Uterus (tissue), 4 donors: ENCODE measurements around the gene FAR2. TPM values are rescaled to one million over a fixed set of nuclear protein-coding genes. Genes with fewer than 3 reads are reported as not detected.

Experiments used
- DNase-seq, 2 donors: peaks; one replicate each; pipeline ENCODE4 v3.0.0-alpha.2; 2019 to 2020
- H3K27ac ChIP-seq, 2 donors: fragments of 200-600 bp; sonication (generic); 1 replicate in 1 of 2; 2 replicates in 1 of 2; pipeline ENCODE4 v1.5.1; 2016 to 2018
- H3K27me3 ChIP-seq, 2 donors: fragments of 200-600 bp; sonication (generic); one replicate each; pipeline ENCODE4 v1.5.1; 2018 to 2019; ENCODE audit warnings: control low read depth in 1 of 2
- H3K36me3 ChIP-seq, 2 donors: fragments of 200-600 bp; sonication (generic); one replicate each; pipeline ENCODE4 v1.5.1; 2019; ENCODE audit warnings: control low read depth in 1 of 2
- H3K4me1 ChIP-seq, 2 donors: fragments of 200-600 bp; sonication (generic); one replicate each; pipeline ENCODE4 v1.5.1; 2018 to 2019; ENCODE audit warnings: control low read depth in 1 of 2
- H3K4me3 ChIP-seq, 2 donors: fragments of 200-600 bp; sonication (generic); 1 replicate in 1 of 2; 2 replicates in 1 of 2; pipeline ENCODE4 v1.5.1; 2018 to 2019; ENCODE audit warnings: mild to moderate bottlenecking in 1 of 2
- H3K9me3 ChIP-seq, 2 donors: fragments of 200-600 bp; sonication (generic); one replicate each; pipeline ENCODE4 v1.5.1; 2019; ENCODE audit warnings: control low read depth in 1 of 2
- POLR2A ChIP-seq, 2 donors: fragments of 450-650 bp; IDR thresholded peaks; one replicate each; pipeline ENCODE4 v1.6.1; 2016; ENCODE audit warnings: antibody characterized with exemption in 2 of 2, mild to moderate bottlenecking in 1 of 2, moderate library complexity in 1 of 2
- intact Hi-C: fragments of 100-400 bp; cut with DNase I; formaldehyde crosslinking; loops from one replicate; pipeline ENCODE4 v1.15.1; 2023; ENCODE audit warnings: low total_unique reads
- total RNA-seq, 4 donors: library from RNA; depleted of rRNA in 3 of 4; stranded (reverse); fragments of >200 nt in 3 of 4; gene quantifications; one replicate each; pipeline versions ENCODE4 v1.1.0 to v1.2.4, GENCODE V29; 2014 to 2023
- TF ChIP-seq, protein P1 (sequence below), 4 experiments: fragments of 200-600 bp in 2 of 4; fragments of 450-650 bp in 2 of 4; sonication (generic) in 2 of 4; IDR thresholded peaks; one replicate each; pipeline ENCODE4 v1.5.1; 2016 to 2019; ENCODE audit warnings: antibody characterized with exemption in 4 of 4, mild to moderate bottlenecking in 2 of 4, moderate library complexity in 1 of 4
- donor health status: DM: yes; HTN: yes; CAD: no.

FAR2 gene
- total RNA-seq, 4 donors from 2014 or later, result 4.7 to 14.4 (median 9.5) TPM

DNA sequence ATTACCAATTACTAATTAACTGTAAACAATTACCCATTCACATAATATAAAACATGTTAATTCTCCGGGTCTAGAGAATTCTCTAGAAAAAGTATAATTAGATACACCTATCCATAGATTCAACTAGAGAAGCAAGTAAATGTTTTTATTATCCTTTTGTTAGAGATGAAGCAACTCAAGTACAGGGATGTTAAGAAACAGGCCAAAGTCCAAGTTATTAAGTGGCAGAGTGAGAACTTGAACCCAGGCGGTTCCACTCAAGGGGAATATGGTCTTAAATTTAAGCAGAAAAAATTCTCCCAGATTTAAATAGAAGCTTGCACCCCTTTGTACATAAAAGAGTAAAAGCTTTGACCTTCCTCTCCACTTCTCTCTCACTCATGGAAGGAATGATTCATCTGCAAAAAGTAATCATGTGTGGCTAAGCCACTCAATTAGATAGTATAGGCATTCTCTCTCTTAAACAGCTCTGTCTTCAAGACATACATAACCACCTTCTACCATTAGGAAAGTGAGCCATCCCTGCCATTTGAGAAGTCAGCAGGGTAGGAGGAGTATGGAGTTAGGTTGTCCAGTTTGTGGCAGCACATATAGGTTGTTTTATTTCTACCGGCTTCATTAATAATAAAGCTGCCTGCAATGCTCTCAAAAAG is 197.8 kb downstream of the FAR2 start:
- Histone ChIP-seq H3K4me3 (no peak overlapping the region), H3K4me1 (no peaks in the 10 kb centered on the region), H3K27me3 (no peaks in the 10 kb centered on the region), H3K9me3 (no peaks in the 10 kb centered on the region), H3K36me3 (no peaks in the 10 kb centered on the region), H3K27ac (no peak overlapping the region)
- intact Hi-C loops, result no loop called here
- DNase-seq, result no peak
- no peak for TF ChIP-seq POLR2A (IDR thresholded peaks at IDR 0.05)
- TF ChIP-seq, protein P1, sequence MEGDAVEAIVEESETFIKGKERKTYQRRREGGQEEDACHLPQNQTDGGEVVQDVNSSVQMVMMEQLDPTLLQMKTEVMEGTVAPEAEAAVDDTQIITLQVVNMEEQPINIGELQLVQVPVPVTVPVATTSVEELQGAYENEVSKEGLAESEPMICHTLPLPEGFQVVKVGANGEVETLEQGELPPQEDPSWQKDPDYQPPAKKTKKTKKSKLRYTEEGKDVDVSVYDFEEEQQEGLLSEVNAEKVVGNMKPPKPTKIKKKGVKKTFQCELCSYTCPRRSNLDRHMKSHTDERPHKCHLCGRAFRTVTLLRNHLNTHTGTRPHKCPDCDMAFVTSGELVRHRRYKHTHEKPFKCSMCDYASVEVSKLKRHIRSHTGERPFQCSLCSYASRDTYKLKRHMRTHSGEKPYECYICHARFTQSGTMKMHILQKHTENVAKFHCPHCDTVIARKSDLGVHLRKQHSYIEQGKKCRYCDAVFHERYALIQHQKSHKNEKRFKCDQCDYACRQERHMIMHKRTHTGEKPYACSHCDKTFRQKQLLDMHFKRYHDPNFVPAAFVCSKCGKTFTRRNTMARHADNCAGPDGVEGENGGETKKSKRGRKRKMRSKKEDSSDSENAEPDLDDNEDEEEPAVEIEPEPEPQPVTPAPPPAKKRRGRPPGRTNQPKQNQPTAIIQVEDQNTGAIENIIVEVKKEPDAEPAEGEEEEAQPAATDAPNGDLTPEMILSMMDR (IDR thresholded peaks at IDR 0.05), result no peak

DNA sequence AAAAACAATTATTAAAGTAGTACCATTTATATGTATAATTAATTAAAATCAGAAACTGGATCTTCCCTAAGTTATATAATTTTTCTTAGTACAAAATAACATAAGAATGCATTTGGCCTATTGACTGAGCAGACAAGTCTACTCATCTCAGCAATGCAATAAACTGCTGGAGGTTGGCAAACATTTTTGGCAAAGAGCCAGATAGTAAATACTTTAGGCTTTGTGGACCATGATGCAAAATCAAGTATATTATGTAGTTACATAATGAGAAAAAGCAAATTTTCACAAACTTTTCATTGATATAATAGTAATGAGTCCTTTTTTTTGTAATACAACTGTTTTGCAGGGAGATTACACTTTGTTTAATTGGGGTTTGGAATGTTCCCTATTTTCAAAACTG is 201.0 kb downstream of the FAR2 start:
- Histone ChIP-seq H3K36me3 (no peaks in the 10 kb centered on the region), H3K27me3 (no peaks in the 10 kb centered on the region), H3K27ac (no peak overlapping the region), H3K4me3 (no peak overlapping the region), H3K9me3 (no peaks in the 10 kb centered on the region), H3K4me1 (no peaks in the 10 kb centered on the region)
- TF ChIP-seq, protein P1 (IDR thresholded peaks at IDR 0.05), result no peak
- no peak for TF ChIP-seq POLR2A (IDR thresholded peaks at IDR 0.05)
- intact Hi-C loops, result no loop called here
- DNase-seq, result no peak

DNA sequence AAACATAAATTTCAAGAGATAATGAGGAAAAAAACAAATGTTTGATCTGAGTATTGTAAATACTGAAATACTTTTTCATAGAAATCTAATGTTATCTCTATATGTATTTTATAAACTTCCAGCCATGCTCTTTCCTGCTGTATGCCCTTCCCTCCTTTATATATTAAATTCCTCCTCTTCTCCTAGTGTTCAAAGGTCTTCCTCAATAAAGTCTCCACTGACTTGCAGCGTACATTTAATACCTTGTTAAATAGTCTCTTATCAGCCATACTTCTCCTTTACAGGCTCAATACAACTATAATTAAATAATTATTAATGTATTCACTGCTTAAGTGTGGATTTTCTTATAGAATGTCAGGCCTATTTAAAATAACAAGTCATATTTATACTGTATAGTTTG is 205.9 kb downstream of the FAR2 start:
- no peak for DNase-seq
- Histone ChIP-seq H3K36me3 (no peaks in the 10 kb centered on the region), H3K27me3 (no peaks in the 10 kb centered on the region), H3K27ac (no peak overlapping the region), H3K4me1 (no peaks in the 10 kb centered on the region), H3K4me3 (no peak overlapping the region), H3K9me3 (no peaks in the 10 kb centered on the region)
- intact Hi-C loops, result no loop called here
- TF ChIP-seq, protein P1 (IDR thresholded peaks at IDR 0.05), result no peak
- TF ChIP-seq POLR2A (IDR thresholded peaks at IDR 0.05), result no peak

DNA sequence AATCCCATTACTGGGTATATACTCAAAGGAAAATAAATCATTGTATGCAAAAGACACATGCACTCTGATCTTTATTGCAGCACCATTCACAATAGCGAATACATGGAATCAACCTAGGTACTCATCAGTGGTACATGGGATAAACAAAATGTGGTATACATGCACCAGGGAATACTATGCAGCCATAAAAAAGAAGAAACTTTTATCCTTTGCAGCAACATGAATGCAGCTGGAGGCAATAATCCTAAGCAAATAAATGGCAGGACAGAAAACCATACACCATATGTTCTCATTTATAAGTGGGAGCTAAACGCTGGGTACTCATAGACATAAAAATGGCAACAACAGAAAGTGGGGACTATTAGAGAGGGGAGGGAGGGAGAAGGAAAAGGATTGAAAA is 216.0 kb downstream of the FAR2 start:
- H3K27me3 ChIP-seq, result no peaks in the 10 kb centered on the region
- H3K4me3 ChIP-seq, result no peak overlapping the region
- H3K9me3 ChIP-seq, result no peaks in the 10 kb centered on the region
- intact Hi-C loops, result no loop called here
- DNase-seq, result no peak
- no peaks in the 10 kb centered on the region for H3K36me3 ChIP-seq
- TF ChIP-seq, protein P1 (IDR thresholded peaks at IDR 0.05), result no peak
- TF ChIP-seq POLR2A (IDR thresholded peaks at IDR 0.05), result no peak
- no peak overlapping the region for H3K27ac ChIP-seq
- no peaks in the 10 kb centered on the region for H3K4me1 ChIP-seq

DNA sequence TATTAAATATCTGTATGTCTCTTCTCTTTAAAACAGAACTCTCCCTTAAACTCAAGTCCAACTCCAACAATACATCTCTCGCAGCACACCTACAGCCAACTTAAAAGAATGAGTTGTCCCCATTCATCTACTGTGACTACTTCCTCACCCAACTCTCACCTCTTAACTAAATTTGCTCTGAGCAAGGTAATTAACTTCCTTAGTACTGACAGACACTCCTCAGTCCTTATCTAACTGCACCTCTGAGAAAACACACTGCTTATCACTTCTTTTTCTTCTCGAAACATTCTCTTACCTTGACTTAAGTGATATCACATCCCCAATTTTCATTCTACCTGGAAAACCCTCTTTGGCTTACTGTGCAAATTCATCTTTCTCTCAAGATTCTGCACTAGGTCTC is 224.9 kb downstream of the FAR2 start:
- no peaks in the 10 kb centered on the region for H3K9me3 ChIP-seq
- DNase-seq, result no peak
- H3K27me3 ChIP-seq, result no peaks in the 10 kb centered on the region
- no peak overlapping the region for H3K27ac ChIP-seq
- no peaks in the 10 kb centered on the region for H3K4me1 ChIP-seq
- intact Hi-C loops, result no loop called here
- H3K36me3 ChIP-seq, result no peaks in the 10 kb centered on the region
- TF ChIP-seq POLR2A (IDR thresholded peaks at IDR 0.05), result no peak
- TF ChIP-seq, protein P1 (IDR thresholded peaks at IDR 0.05), result no peak
- H3K4me3 ChIP-seq, result no peak overlapping the region
